NCI-H345 treated with DMSO at 0.1 percent for 48 hours (cell line): ENCODE data around the gene TBC1D1.
"Not testable (repeated sequence)": the region's sequence is repeated elsewhere in the genome, so short reads cannot be mapped to it uniquely, and the experiment has no call there.

ENCODE experiments used
- DNase-seq: peaks from one replicate; lab custom pipeline; 2025; ENCODE audit not compliant: unreplicated experiment; lab: John Stamatoyannopoulos, UW

Gene TBC1D1

GRCh38 chr4:37964734-37965457, 74.0 kb downstream of the TBC1D1 start:
- DNase-seq: no peak

- DNase-seq: no peak
Observed at GRCh38 chr4:37966044-37966443, 75.2 kb downstream of the TBC1D1 start.

- DNase-seq: no peak
Observed at GRCh38 chr4:37967736-37968135, 76.9 kb downstream of the TBC1D1 start.

- DNase-seq: no peak
Observed at GRCh38 chr4:37968747-37969146, 77.9 kb downstream of the TBC1D1 start.

GRCh38 chr4:37970702-37971101, 79.8 kb downstream of the TBC1D1 start:
- no peak for DNase-seq

GRCh38 chr4:37971202-37971601, 80.3 kb downstream of the TBC1D1 start:
- no peak for DNase-seq

- no peak for DNase-seq
Observed at GRCh38 chr4:37973441-37973840, 82.6 kb downstream of the TBC1D1 start.

- not testable (repeated sequence) for DNase-seq
Observed at GRCh38 chr4:37975321-37975822, 84.5 kb downstream of the TBC1D1 start.

- no peak for DNase-seq
Observed at GRCh38 chr4:37976507-37976906, 85.6 kb downstream of the TBC1D1 start.

GRCh38 chr4:37976991-37977470, 86.1 kb downstream of the TBC1D1 start:
- peak; percentile 12 for DNase-seq

GRCh38 chr4:37977471-37978247, 86.8 kb downstream of the TBC1D1 start:
- no peak for DNase-seq

- no peak for DNase-seq
Observed at GRCh38 chr4:37978248-37978924, 87.5 kb downstream of the TBC1D1 start.

- DNase-seq: no peak
Observed at GRCh38 chr4:37980246-37980645, 89.4 kb downstream of the TBC1D1 start.

- DNase-seq: no peak
Observed at GRCh38 chr4:37981425-37981824, 90.5 kb downstream of the TBC1D1 start.

GRCh38 chr4:37981844-37982720, 91.2 kb downstream of the TBC1D1 start:
- DNase-seq: no peak

GRCh38 chr4:37982736-37983135, 91.9 kb downstream of the TBC1D1 start:
- DNase-seq: no peak

GRCh38 chr4:37983951-37984350, 93.1 kb downstream of the TBC1D1 start:
- no peak for DNase-seq

- DNase-seq: no peak
Observed at GRCh38 chr4:37985730-37986275, 94.9 kb downstream of the TBC1D1 start.

GRCh38 chr4:37988670-37989069, 97.8 kb downstream of the TBC1D1 start:
- no peak for DNase-seq
